TTC549 (cell line): ENCODE data around the gene TMEM98.
"Not testable (repeated sequence)": the region's sequence is repeated elsewhere in the genome, so short reads cannot be mapped to it uniquely, and the experiment has no call there.

Experiments
- FAIRE-seq: peaks from 2 replicates; lab custom pipeline; 2012; peaks lifted over from hg19 to GRCh38; lab: Jason Lieb, UNC

The TMEM98 gene

GRCh38 chr17:32943647-32944191 lies 15.8 kb downstream of the TMEM98 start:
- no peak for FAIRE-seq

GRCh38 chr17:32944248-32945020 lies 16.5 kb downstream of the TMEM98 start:
- FAIRE-seq: no peak

GRCh38 chr17:32946375-32947135 lies 18.6 kb downstream of the TMEM98 start:
- FAIRE-seq: no peak

- no peak for FAIRE-seq
These were observed 19.8 kb downstream of the TMEM98 start for GRCh38 chr17:32947736-32948135.

- FAIRE-seq: no peak
These were observed 21.2 kb downstream of the TMEM98 start for GRCh38 chr17:32949181-32949580.

- FAIRE-seq: not testable (repeated sequence)
These were observed 24.5 kb downstream of the TMEM98 start for GRCh38 chr17:32952491-32952890.

- FAIRE-seq: no peak
These were observed 25.1 kb downstream of the TMEM98 start for GRCh38 chr17:32953045-32953444.

- FAIRE-seq: no peak
These were observed 25.9 kb downstream of the TMEM98 start for GRCh38 chr17:32953857-32954256.

- FAIRE-seq: no peak
These were observed 26.5 kb downstream of the TMEM98 start for GRCh38 chr17:32954477-32954876.

GRCh38 chr17:32955155-32955554 lies 27.2 kb downstream of the TMEM98 start:
- no peak for FAIRE-seq

- no peak for FAIRE-seq
These were observed 28.5 kb downstream of the TMEM98 start for GRCh38 chr17:32956240-32956970.

GRCh38 chr17:32958418-32958817 lies 30.5 kb downstream of the TMEM98 start:
- FAIRE-seq: no peak

GRCh38 chr17:32960815-32961214 lies 32.9 kb downstream of the TMEM98 start:
- no peak for FAIRE-seq

- no peak for FAIRE-seq
These were observed 34.4 kb downstream of the TMEM98 start for GRCh38 chr17:32962320-32962711.

GRCh38 chr17:32964541-32964940 lies 36.6 kb downstream of the TMEM98 start:
- no peak for FAIRE-seq

GRCh38 chr17:32969231-32969630 lies 41.3 kb downstream of the TMEM98 start:
- not testable (repeated sequence) for FAIRE-seq

- no peak for FAIRE-seq
These were observed 42.3 kb downstream of the TMEM98 start for GRCh38 chr17:32970281-32970680.

- FAIRE-seq: no peak
These were observed 43.2 kb downstream of the TMEM98 start for GRCh38 chr17:32971171-32971570.

GRCh38 chr17:32976131-32976530 lies 48.2 kb downstream of the TMEM98 start:
- FAIRE-seq: no peak

GRCh38 chr17:32976605-32977004 lies 48.7 kb downstream of the TMEM98 start:
- FAIRE-seq: no peak

GRCh38 chr17:32980230-32980629 lies 52.3 kb downstream of the TMEM98 start:
- no peak for FAIRE-seq

GRCh38 chr17:32981611-32982010 lies 53.7 kb downstream of the TMEM98 start:
- not testable (repeated sequence) for FAIRE-seq
